Measurements from ENCODE around the gene ME3. TPM values are rescaled to one million over a fixed set of nuclear protein-coding genes. Genes with fewer than 3 reads are reported as not detected.

The ME3 gene
- polyA plus RNA-seq, 3 donors from 2014 or later = 1.3 to 3.7 TPM; not detected in 1

DNA sequence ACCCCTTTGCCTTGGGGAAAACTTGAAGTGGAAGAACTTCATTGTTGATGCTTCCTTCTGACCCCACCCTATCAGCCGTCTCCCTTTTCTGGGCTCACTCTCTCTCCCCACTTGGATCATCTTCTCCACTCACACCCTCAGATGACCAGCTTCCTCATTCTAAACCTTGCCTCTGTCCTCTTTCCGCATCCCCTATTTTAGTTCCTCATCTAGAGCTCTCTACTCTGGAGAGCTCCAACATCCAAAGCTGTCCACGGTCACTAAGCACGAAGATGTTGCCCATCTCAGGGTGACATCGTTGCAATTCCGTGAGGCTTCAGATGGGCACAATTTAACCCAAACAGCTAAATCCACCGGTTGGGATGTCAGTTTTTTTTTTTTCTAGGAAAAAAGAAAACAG is 31.6 kb upstream of the ME3 start:
- Mint-ChIP-seq H3K27ac (no peak overlapping the region), H3K9me3 (peaks cover 0 to 4% (median 0%) of the 10 kb centered on the region in 6 donors), H3K36me3 (no peaks in the 10 kb centered on the region), H3K4me1 (no peaks in the 10 kb centered on the region), H3K27me3 (ENCODE audit: low read depth in 3 of 3) (peaks cover 2 to 16% (median 2%) of the 10 kb centered on the region in 3 donors), H3K4me3 (no peak overlapping the region)
- no peak for DNase-seq

DNA sequence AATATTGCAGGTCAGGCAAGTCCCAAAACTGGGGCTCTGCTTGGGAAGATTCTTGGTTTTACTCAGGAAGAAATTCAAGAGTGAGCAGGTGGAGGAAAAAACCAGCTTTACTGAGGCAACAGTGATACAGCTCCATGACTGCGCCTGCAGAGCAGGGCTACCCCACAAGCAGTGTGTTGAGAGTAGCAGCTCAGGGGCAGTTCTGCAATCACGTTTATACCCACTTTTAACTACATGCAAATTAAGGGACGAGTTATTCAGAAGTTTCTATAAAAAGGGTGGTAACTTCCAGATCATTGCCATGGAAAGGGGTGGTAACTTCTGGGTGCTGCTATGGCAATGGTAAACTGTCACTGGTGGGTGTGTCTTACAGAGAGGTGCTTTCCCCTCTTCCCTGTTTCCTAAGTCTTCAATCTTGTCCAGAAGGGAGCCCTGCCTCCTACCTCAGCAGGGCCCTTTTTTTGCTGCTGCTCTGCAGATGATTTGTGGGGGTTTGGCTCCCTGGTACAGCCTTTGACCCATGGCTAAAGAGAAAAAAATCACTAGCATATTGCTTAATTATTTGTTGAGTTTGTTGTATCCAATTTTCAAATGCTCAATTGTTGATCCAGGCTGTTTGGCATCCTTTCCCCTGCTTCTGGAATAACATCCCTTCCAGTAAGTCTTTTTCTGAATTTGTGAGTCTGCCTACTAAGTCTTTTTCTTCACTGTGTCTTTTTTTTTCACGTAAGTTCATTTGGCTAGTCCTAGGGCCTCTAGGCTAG is 30.0 kb upstream of the ME3 start:
- no peak overlapping the region for H3K4me3 Mint-ChIP-seq
- no peaks in the 10 kb centered on the region for H3K4me1 Mint-ChIP-seq
- no peaks in the 10 kb centered on the region for H3K36me3 Mint-ChIP-seq
- H3K27ac Mint-ChIP-seq = no peak overlapping the region
- peaks cover 2 to 9% (median 2%) of the 10 kb centered on the region in 3 donors for H3K27me3 Mint-ChIP-seq (ENCODE audit: low read depth in 3 of 3)
- DNase-seq = no peak
- peaks cover 0 to 2% (median 0%) of the 10 kb centered on the region in 6 donors for H3K9me3 Mint-ChIP-seq

GRCh38 chr11:86699040-86699791 is 26.8 kb upstream of the ME3 start:
- no peak overlapping the region for H3K27ac Mint-ChIP-seq
- H3K36me3 Mint-ChIP-seq = no peaks in the 10 kb centered on the region
- H3K4me1 Mint-ChIP-seq = no peaks in the 10 kb centered on the region
- peaks cover 0 to 2% (median 0%) of the 10 kb centered on the region in 3 donors for H3K27me3 Mint-ChIP-seq (ENCODE audit: low read depth in 3 of 3)
- H3K4me3 Mint-ChIP-seq = no peak overlapping the region
- DNase-seq = no peak
- H3K9me3 Mint-ChIP-seq = peaks cover 0 to 1% (median 0%) of the 10 kb centered on the region in 6 donors

DNA sequence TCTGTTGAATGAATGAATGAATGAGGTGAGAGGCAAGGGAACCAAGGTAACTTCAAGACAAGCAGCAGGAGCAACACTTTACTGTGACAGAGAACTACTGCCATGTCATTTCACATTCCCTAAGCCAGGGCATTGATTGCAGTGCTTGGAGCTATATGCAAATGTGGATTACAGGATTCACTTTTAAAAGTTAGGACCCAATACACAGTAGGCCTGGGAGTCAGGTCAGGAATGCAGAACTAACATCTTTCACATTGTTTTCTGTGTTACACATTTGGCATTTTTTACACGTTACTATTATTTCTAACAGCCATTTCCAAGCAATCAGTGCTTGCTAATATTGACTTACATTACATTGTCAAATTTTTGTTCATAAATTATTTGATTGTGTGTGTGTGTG is 26.2 kb upstream of the ME3 start:
- Mint-ChIP-seq H3K36me3 (no peaks in the 10 kb centered on the region), H3K27ac (no peak overlapping the region), H3K4me1 (no peaks in the 10 kb centered on the region), H3K27me3 (ENCODE audit: low read depth in 3 of 3) (no peaks in the 10 kb centered on the region), H3K4me3 (no peak overlapping the region), H3K9me3 (peaks cover 0 to 1% (median 0%) of the 10 kb centered on the region in 6 donors)
- DNase-seq = no peak

GRCh38 chr11:86696451-86696850 is 24.0 kb upstream of the ME3 start:
- H3K36me3 Mint-ChIP-seq = no peaks in the 10 kb centered on the region
- no peaks in the 10 kb centered on the region for H3K4me1 Mint-ChIP-seq
- H3K4me3 Mint-ChIP-seq = no peak overlapping the region
- no peak for DNase-seq
- no peak overlapping the region for H3K27ac Mint-ChIP-seq
- no peaks in the 10 kb centered on the region for H3K27me3 Mint-ChIP-seq (ENCODE audit: low read depth in 3 of 3)
- peaks cover 0 to 1% (median 0%) of the 10 kb centered on the region in 6 donors for H3K9me3 Mint-ChIP-seq

- DNase-seq = no peak
- Mint-ChIP-seq H3K36me3 (no peaks in the 10 kb centered on the region), H3K27me3 (ENCODE audit: low read depth in 3 of 3) (no peaks in the 10 kb centered on the region), H3K9me3 (peaks cover 0 to 1% (median 0%) of the 10 kb centered on the region in 6 donors), H3K4me1 (no peaks in the 10 kb centered on the region), H3K27ac (no peak overlapping the region), H3K4me3 (no peak overlapping the region)
These were observed 23.6 kb upstream of the ME3 start for GRCh38 chr11:86696004-86696403.

- peaks cover 0 to 1% (median 0%) of the 10 kb centered on the region in 6 donors for H3K9me3 Mint-ChIP-seq
- H3K27ac Mint-ChIP-seq = no peak overlapping the region
- no peaks in the 10 kb centered on the region for H3K36me3 Mint-ChIP-seq
- DNase-seq = no peak
- no peak overlapping the region for H3K4me3 Mint-ChIP-seq
- peaks cover 0 to 2% (median 0%) of the 10 kb centered on the region in 3 donors for H3K27me3 Mint-ChIP-seq (ENCODE audit: low read depth in 3 of 3)
- no peaks in the 10 kb centered on the region for H3K4me1 Mint-ChIP-seq
These were observed 23.0 kb upstream of the ME3 start for GRCh38 chr11:86695373-86695772.

DNA sequence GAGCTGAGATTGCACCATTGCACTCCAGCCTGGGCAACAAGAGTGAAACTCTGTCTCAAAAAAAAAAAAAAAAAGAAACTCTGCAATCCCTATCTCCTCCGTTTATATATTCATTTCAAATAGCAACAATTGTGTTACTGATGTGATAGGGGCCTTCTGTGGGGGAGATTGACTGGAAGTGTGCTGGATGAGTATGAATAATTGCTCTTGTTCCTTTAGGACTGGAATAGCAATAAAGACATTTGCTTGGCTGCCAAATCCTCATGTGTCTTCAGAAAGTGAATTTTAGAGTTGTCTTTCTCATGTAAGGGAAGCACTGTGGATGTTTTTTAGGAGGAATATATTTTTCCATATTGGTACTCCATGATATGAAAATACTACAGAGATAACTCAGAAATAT is 21.1 kb upstream of the ME3 start:
- H3K4me3 Mint-ChIP-seq = no peak overlapping the region
- no peaks in the 10 kb centered on the region for H3K4me1 Mint-ChIP-seq
- peaks cover 0 to 3% (median 2%) of the 10 kb centered on the region in 3 donors for H3K27me3 Mint-ChIP-seq (ENCODE audit: low read depth in 3 of 3)
- H3K36me3 Mint-ChIP-seq = no peaks in the 10 kb centered on the region
- H3K9me3 Mint-ChIP-seq = peaks cover 0 to 1% (median 0%) of the 10 kb centered on the region in 6 donors
- no peak for DNase-seq
- no peak overlapping the region for H3K27ac Mint-ChIP-seq

DNA sequence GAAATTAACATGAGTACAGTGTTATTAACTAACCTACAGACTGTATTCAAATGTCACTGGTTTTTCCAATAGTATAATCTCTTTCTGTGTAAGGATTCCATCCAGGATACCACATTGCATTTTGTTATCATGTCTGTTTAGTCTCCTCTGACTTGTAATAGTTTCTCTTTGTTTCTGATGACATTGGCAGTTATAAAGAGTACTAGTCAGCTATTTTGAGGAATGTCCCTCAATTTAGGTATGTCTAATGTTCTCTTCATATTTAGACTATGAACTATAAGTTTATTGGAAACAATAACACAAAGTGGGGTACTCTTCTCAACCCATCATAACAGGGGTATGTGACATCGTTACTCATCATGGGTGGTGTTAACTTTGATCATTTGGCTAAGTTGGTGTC is 20.3 kb upstream of the ME3 start:
- DNase-seq = no peak
- Mint-ChIP-seq H3K27me3 (ENCODE audit: low read depth in 3 of 3) (peaks cover 0 to 3% (median 2%) of the 10 kb centered on the region in 3 donors), H3K4me3 (no peak overlapping the region), H3K9me3 (peaks cover 0 to 1% (median 0%) of the 10 kb centered on the region in 6 donors), H3K36me3 (no peaks in the 10 kb centered on the region), H3K4me1 (no peaks in the 10 kb centered on the region), H3K27ac (no peak overlapping the region)

GRCh38 chr11:86692317-86692716 is 19.9 kb upstream of the ME3 start:
- Mint-ChIP-seq H3K27ac (no peak overlapping the region), H3K27me3 (ENCODE audit: low read depth in 3 of 3) (peaks cover 0 to 3% (median 2%) of the 10 kb centered on the region in 3 donors), H3K4me1 (no peaks in the 10 kb centered on the region), H3K9me3 (peaks cover 0 to 1% (median 0%) of the 10 kb centered on the region in 6 donors), H3K4me3 (no peak overlapping the region), H3K36me3 (no peaks in the 10 kb centered on the region)
- no peak for DNase-seq

- no peaks in the 10 kb centered on the region for H3K4me1 Mint-ChIP-seq
- H3K36me3 Mint-ChIP-seq = no peaks in the 10 kb centered on the region
- DNase-seq = no peak
- H3K27me3 Mint-ChIP-seq (ENCODE audit: low read depth in 3 of 3) = peaks cover 0 to 3% (median 2%) of the 10 kb centered on the region in 3 donors
- H3K4me3 Mint-ChIP-seq = no peak overlapping the region
- no peak overlapping the region for H3K27ac Mint-ChIP-seq
- no peaks in the 10 kb centered on the region for H3K9me3 Mint-ChIP-seq
These were observed 16.2 kb upstream of the ME3 start for GRCh38 chr11:86688398-86689179.

- DNase-seq = no peak
- H3K4me3 Mint-ChIP-seq = no peak overlapping the region
- no peaks in the 10 kb centered on the region for H3K4me1 Mint-ChIP-seq
- H3K9me3 Mint-ChIP-seq = no peaks in the 10 kb centered on the region
- H3K27me3 Mint-ChIP-seq (ENCODE audit: low read depth in 3 of 3) = peaks cover 0 to 5% (median 2%) of the 10 kb centered on the region in 3 donors
- no peak overlapping the region for H3K27ac Mint-ChIP-seq
- H3K36me3 Mint-ChIP-seq = no peaks in the 10 kb centered on the region
These were observed 14.9 kb upstream of the ME3 start for GRCh38 chr11:86687185-86687778.

DNA sequence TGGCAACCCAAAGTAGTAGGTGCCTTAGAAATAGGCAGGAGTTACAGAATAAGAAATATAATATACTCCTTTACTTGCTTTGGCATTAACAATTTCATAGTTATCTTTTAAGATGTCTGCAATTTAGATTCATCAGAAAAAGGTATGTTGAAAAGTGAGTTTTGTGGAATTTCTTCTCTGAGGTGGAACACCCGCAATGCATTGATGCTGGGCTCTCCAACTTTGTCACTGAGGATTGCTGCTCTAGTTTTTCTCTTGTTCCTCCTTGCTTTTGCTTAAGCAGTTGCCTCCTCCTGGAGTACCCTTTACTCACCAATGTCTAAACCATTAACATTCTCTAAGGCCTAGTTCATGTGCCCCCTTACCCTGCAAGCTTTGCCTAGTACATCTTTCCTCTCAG is 14.1 kb upstream of the ME3 start:
- Mint-ChIP-seq H3K27me3 (ENCODE audit: low read depth in 3 of 3) (peaks cover 0 to 5% (median 2%) of the 10 kb centered on the region in 3 donors), H3K27ac (no peak overlapping the region), H3K36me3 (no peaks in the 10 kb centered on the region), H3K9me3 (no peaks in the 10 kb centered on the region), H3K4me3 (no peak overlapping the region), H3K4me1 (no peaks in the 10 kb centered on the region)
- DNase-seq = no peak

DNA sequence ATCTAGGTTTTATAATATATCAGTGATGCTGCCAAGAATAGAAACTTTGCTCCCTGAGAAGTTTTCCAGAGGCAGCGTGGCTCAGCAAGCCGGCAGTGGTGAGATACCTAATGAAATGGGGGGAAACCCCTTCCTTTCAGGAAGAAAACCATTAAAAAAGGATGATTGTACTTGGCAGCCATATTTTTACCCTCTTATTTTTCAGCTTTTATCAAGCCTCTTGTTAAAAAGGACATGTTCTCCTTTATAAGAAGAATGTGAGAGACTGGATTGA is 9.0 kb upstream of the ME3 start:
- Mint-ChIP-seq H3K36me3 (no peaks in the 10 kb centered on the region), H3K4me1 (no peaks in the 10 kb centered on the region), H3K9me3 (no peaks in the 10 kb centered on the region), H3K27me3 (ENCODE audit: low read depth in 3 of 3) (peaks cover 0 to 5% (median 2%) of the 10 kb centered on the region in 3 donors), H3K4me3 (no peak overlapping the region), H3K27ac (no peak overlapping the region)
- no peak for DNase-seq
